Activated CD8-positive, alpha-beta memory T cell treated with anti-CD3 and anti-CD28 coated beads, Interleukin-2, amount 10 ng/mL, durations not matched to agents 7 days and 5 days (primary cell): ENCODE measurements around the gene CRYAA. TPM values are rescaled to one million over a fixed set of nuclear protein-coding genes. Genes with fewer than 3 reads are reported as not detected.

ENCODE experiments used
- total RNA-seq, 2 experiments: library from RNA; stranded (reverse); gene quantifications; one replicate each; pipeline ENCODE4 v1.2.3, GENCODE V29; 2021

The CRYAA gene
- total RNA-seq, 2 experiments from 2014 or later = not detected

Other genes with a start within 250 kb of the CRYAA start
- gene ERVH48-1, start 243.4 kb upstream of the CRYAA start, total RNA-seq = not detected
- 10 to 100 TPM; 22.0 to 31.3 TPM for gene PKNOX1, start 194.4 kb upstream of the CRYAA start, total RNA-seq
- 10 to 100 TPM; 12.0 to 23.3 TPM for gene CBS, start 93.2 kb upstream of the CRYAA start, total RNA-seq
- 10 to 100 TPM; 16.4 to 18.8 TPM for gene U2AF1, start 61.4 kb upstream of the CRYAA start, total RNA-seq